NB4 (cell line): Measurements from ENCODE around the gene MTX1.

Experiments used
- POLR2A ChIP-seq: IDR thresholded peaks from 2 replicates; pipeline ENCODE4 v1.6.1; 2011; ENCODE audit warnings: mild to moderate bottlenecking; ENCODE audit not compliant: insufficient read length; ENCODE audit errors: extremely low read depth
- TF ChIP-seq, protein P1 (sequence below): IDR thresholded peaks from one replicate; pipeline ENCODE4 v1.5.1; 2012; ENCODE audit warnings: low read depth, low read length
- TF ChIP-seq, protein P2 (sequence below): IDR thresholded peaks from 2 replicates; pipeline ENCODE4 v1.6.1; 2011; ENCODE audit warnings: low read depth, low read length

DNA sequence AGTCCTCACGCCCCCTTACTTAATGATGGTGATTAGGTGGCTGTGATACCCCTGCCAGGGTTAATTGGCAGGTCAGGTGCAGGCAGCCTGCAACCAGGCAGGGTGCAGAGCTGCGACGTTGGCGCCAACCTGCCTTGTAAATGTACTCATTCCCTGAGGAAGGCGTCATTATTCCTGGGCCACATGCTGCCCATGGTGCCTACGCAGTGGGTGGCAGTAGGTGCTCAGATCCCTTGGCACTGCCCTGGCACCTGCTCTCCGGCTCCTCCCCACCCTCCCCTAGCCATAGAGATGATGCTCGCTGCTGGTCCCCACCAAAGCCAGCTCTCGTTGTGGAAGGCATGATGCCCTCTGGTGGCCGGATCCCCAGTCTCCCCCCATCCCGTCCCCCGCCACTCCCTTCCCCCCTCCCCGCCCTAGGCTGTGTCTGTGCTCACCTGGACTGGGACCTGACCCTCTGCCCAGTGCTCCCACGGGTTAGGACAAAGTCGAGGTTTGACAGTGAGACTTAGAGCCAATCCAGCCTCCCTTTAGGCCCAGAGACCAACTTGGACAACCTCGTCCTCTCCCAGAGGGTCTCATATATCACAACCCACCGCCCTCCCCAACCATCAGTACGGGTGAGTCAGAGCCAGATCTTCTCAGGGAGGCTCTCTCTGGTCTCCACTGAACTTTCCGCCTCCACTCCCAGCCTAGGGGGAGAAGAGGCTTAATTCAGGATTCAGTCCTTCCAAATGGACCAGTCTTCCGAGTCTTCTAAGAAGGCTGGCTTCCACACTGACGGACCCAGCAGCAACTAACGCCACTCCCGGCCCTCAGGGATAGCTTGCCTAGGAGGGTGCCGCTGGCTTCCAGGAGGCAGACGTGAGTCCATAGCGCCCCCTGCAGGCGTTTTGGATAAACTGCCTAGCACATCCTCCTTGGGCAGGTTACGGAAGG lies 41.1 kb upstream of the MTX1 start:
- TF ChIP-seq, protein P1, sequence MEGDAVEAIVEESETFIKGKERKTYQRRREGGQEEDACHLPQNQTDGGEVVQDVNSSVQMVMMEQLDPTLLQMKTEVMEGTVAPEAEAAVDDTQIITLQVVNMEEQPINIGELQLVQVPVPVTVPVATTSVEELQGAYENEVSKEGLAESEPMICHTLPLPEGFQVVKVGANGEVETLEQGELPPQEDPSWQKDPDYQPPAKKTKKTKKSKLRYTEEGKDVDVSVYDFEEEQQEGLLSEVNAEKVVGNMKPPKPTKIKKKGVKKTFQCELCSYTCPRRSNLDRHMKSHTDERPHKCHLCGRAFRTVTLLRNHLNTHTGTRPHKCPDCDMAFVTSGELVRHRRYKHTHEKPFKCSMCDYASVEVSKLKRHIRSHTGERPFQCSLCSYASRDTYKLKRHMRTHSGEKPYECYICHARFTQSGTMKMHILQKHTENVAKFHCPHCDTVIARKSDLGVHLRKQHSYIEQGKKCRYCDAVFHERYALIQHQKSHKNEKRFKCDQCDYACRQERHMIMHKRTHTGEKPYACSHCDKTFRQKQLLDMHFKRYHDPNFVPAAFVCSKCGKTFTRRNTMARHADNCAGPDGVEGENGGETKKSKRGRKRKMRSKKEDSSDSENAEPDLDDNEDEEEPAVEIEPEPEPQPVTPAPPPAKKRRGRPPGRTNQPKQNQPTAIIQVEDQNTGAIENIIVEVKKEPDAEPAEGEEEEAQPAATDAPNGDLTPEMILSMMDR: peak; percentile 80
- no peak for TF ChIP-seq POLR2A
- TF ChIP-seq, protein P2, sequence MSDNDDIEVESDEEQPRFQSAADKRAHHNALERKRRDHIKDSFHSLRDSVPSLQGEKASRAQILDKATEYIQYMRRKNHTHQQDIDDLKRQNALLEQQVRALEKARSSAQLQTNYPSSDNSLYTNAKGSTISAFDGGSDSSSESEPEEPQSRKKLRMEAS: peak; percentile 54
